ENCODE data around the gene THAP8.

DNA sequence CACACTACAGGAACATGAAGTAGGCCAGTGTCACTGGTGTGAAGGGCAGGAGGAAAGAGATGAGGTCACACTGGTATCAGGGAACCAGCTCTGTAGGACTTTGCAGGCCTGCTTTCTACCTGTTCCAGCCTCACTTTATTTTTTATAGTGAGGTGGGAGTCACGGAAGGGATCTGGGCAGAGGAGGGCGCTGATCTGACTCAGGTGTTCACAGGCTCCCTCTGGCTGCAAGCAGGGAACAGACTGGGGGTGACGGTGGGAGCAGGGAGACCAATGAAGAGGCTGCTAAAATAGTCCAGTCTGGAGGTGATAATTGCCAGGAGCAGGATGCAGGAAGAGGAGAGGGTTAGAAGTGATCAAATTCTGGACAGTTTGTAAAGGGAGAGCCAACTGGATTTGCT lies 2.8 kb downstream of the THAP8 start:
- TF ChIP-seq BRCA1 (IDR thresholded peaks at IDR 0.05; ENCODE audit: low read depth, low read length), result no peak
- TF ChIP-seq, protein P1, sequence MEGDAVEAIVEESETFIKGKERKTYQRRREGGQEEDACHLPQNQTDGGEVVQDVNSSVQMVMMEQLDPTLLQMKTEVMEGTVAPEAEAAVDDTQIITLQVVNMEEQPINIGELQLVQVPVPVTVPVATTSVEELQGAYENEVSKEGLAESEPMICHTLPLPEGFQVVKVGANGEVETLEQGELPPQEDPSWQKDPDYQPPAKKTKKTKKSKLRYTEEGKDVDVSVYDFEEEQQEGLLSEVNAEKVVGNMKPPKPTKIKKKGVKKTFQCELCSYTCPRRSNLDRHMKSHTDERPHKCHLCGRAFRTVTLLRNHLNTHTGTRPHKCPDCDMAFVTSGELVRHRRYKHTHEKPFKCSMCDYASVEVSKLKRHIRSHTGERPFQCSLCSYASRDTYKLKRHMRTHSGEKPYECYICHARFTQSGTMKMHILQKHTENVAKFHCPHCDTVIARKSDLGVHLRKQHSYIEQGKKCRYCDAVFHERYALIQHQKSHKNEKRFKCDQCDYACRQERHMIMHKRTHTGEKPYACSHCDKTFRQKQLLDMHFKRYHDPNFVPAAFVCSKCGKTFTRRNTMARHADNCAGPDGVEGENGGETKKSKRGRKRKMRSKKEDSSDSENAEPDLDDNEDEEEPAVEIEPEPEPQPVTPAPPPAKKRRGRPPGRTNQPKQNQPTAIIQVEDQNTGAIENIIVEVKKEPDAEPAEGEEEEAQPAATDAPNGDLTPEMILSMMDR (IDR thresholded peaks at IDR 0.05 in 2 of 3, conservative IDR thresholded peaks at IDR 0.05 in 1 of 3; ENCODE audit: control insufficient read depth in 2 of 3, extremely low read depth in 1 of 3, insufficient read depth in 1 of 3, low read depth in 3 of 3, low read length in 3 of 3), result peak; percentile 19 to 64 (median 46); a peak in 4 of 6 replicates
- no peak for TF ChIP-seq SIX5 (IDR thresholded peaks at IDR 0.05; ENCODE audit: low read depth, low read length, severe bottlenecking)
- TF ChIP-seq ATF7 (IDR thresholded peaks at IDR 0.05; ENCODE audit: low read depth), result no peak
- no peak for TF ChIP-seq EZH2 (IDR thresholded peaks at IDR 0.05; ENCODE audit: borderline replicate concordance, control insufficient read depth, low read depth, low read length)
